OCI-LY1 (cell line): ENCODE results near the gene NIPA2.

Experiments
- CTCF ChIP-seq: fragments of 200-600 bp; sonication (generic), shearing (Covaris generic); IDR thresholded peaks from 2 replicates; pipeline ENCODE4 v1.5.1; 2017; ENCODE audit warnings: mild to moderate bottlenecking, antibody characterized with exemption, low read length, moderate library complexity, mixed read lengths
- EZH2 ChIP-seq: fragments of 200-600 bp; sonication (generic), shearing (Covaris generic); IDR thresholded peaks from 2 replicates; pipeline ENCODE4 v1.8.0; 2017; ENCODE audit warnings: borderline replicate concordance, mixed run types, mild to moderate bottlenecking, antibody characterized with exemption, low read length, moderate library complexity, mixed read lengths

GRCh38 chr15:22874256-22874655 is 35.8 kb downstream of the NIPA2 start:
- TF ChIP-seq CTCF = no peak
- no peak for TF ChIP-seq EZH2
